ENCODE results near the gene IDS. TPM values are rescaled to one million over a fixed set of nuclear protein-coding genes. Genes with fewer than 3 reads are reported as not detected.

The IDS gene
- total and polyA plus RNA-seq, 8 donors = 30.1 to 120 (median 37.7) TPM

DNA sequence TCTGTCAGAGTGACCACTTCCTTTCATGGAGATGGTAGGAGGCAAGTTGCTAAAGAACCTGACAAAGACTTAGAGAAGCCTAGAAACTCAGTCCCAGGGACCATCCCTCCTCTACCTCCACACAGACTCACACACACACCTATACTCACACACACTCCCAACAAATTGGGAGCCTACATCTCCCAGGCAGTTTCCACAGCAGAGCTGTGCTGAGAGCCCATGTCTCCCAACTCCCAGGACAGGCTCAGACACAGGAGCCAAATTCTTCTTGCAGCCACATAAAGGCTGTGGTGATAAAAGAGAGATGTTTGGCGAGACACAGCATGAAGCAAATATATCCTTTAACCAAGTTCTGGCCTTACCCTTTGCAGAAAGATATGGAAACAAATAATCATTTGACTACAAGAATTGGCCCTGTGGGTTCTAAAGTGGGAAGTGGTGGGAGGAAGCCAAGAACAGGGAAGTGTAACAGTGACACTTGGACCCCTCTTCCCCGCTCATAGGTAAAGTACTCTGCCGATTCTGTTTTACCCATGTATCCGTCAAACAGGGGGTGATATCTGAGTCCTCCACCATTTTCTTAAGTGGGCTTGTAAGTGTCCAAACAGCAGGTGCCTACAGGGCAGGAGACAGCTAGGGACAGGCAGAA lies 11.0 kb upstream of the IDS start:
- peaks cover 0 to 5% of the 10 kb centered on the region in 2 donors for H3K27me3 ChIP-seq
- H3K27ac ChIP-seq = no peak overlapping the region
- TF ChIP-seq CTCF (IDR thresholded peaks at IDR 0.05) = no peak
- H3K4me1 ChIP-seq = no peaks in the 10 kb centered on the region
- intact Hi-C loops (cut with DNase I) = no loop called here
- H3K36me3 ChIP-seq = no peaks in the 10 kb centered on the region
- H3K9me3 ChIP-seq = no peaks in the 10 kb centered on the region
- no peak overlapping the region for H3K4me3 ChIP-seq
- no peak for DNase-seq
- no peak for ATAC-seq

- intact Hi-C loops (cut with DNase I) = no loop called here
- ATAC-seq = no peak
These were observed 8.8 kb upstream of the IDS start for GRCh38 chrX:149513825-149514428.

GRCh38 chrX:149512225-149512885 lies 7.2 kb upstream of the IDS start:
- TF ChIP-seq CTCF (IDR thresholded peaks at IDR 0.05) = peak; percentile 38 to 61
- peak; percentile 88 for ATAC-seq
- Histone ChIP-seq H3K27me3 (no peaks in the 10 kb centered on the region), H3K4me3 (no peak overlapping the region), H3K36me3 (no peaks in the 10 kb centered on the region), H3K9me3 (no peaks in the 10 kb centered on the region), H3K4me1 (no peaks in the 10 kb centered on the region), H3K27ac (no peak overlapping the region)
- intact Hi-C loops (cut with DNase I) = no loop called here
- DNase-seq = peak in 2 of 4 donors; percentile 41

More at GRCh38 chrX:149513825-149514428, 8.8 kb upstream of the IDS start:
- no peak for DNase-seq
- Histone ChIP-seq H3K36me3 (no peaks in the 10 kb centered on the region), H3K9me3 (no peaks in the 10 kb centered on the region), H3K4me3 (no peak overlapping the region), H3K27me3 (no peaks in the 10 kb centered on the region), H3K4me1 (no peaks in the 10 kb centered on the region), H3K27ac (no peak overlapping the region)
- no peak for TF ChIP-seq CTCF (IDR thresholded peaks at IDR 0.05)

GRCh38 chrX:149511081-149511480 lies 6.0 kb upstream of the IDS start:
- Histone ChIP-seq H3K36me3 (no peaks in the 10 kb centered on the region), H3K4me1 (no peaks in the 10 kb centered on the region), H3K27ac (no peak overlapping the region), H3K9me3 (no peaks in the 10 kb centered on the region), H3K27me3 (no peaks in the 10 kb centered on the region), H3K4me3 (no peak overlapping the region)
- DNase-seq (no peak), ATAC-seq (peak; percentile 27)
- TF ChIP-seq CTCF (IDR thresholded peaks at IDR 0.05) = no peak
- intact Hi-C loops (cut with DNase I) = no loop called here

DNA sequence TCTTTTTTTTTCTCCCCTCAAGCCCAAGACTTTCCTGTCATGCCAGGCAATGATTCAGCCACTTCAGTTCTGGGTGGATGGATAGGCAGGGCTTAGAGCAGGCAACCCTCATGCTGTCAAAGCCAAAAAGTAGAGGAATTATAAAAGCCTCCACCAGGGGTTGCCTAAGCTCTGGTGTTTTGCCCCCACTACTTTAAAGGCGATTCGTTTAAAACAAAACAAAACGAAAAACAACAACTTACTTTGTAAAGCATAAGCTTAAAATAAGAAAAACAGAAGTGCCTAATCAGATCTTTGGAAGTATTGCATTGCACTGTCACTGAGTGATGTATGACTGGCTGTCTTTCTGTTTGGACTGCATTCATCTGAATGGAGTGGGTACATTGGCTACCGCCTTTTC lies 5.3 kb upstream of the IDS start:
- H3K27me3 ChIP-seq = no peaks in the 10 kb centered on the region
- H3K36me3 ChIP-seq = no peaks in the 10 kb centered on the region
- ATAC-seq (peak; percentile 60), DNase-seq (no peak)
- H3K4me3 ChIP-seq = no peak overlapping the region
- peaks cover 0 to 4% of the 10 kb centered on the region in 2 donors for H3K4me1 ChIP-seq
- H3K9me3 ChIP-seq = no peaks in the 10 kb centered on the region
- intact Hi-C loops (cut with DNase I) = no loop called here
- H3K27ac ChIP-seq = no peak overlapping the region
- no peak for TF ChIP-seq CTCF (IDR thresholded peaks at IDR 0.05)

All from left lung (tissue), 10 donors.